Endodermal cell (in vitro differentiated cells): ENCODE results near the gene KDM8. TPM values are rescaled to one million over a fixed set of nuclear protein-coding genes. Genes with fewer than 3 reads are reported as not detected.

Source experiments
- DNase-seq: peaks from one replicate; pipeline ENCODE4 v3.0.0-alpha.2; 2017
- H3K27ac ChIP-seq: 2 replicates; pipeline ENCODE4 v1.5.1; 2013; ENCODE audit warnings: mild to moderate bottlenecking, low read depth, low read length, moderate library complexity
- H3K27me3 ChIP-seq: 2 replicates; pipeline ENCODE4 v1.6.1; 2013; ENCODE audit warnings: mild to moderate bottlenecking, low read length, moderate library complexity; ENCODE audit not compliant: insufficient read depth, control insufficient read depth, poor library complexity, severe bottlenecking
- H3K36me3 ChIP-seq: 2 replicates; pipeline ENCODE4 v1.7.0; 2013; ENCODE audit warnings: mild to moderate bottlenecking, low read length, moderate library complexity; ENCODE audit not compliant: control insufficient read depth, insufficient read depth
- H3K4me1 ChIP-seq: one replicate; pipeline ENCODE4 v1.7.0; 2013; ENCODE audit warnings: low read length; ENCODE audit not compliant: control insufficient read depth, insufficient read depth
- H3K4me3 ChIP-seq: 2 replicates; pipeline ENCODE4 v1.5.1; 2013; ENCODE audit warnings: mild to moderate bottlenecking, low read length, moderate library complexity
- H3K9ac ChIP-seq: 2 replicates; pipeline ENCODE4 v1.6.1; 2013; ENCODE audit warnings: mild to moderate bottlenecking, low read length, moderate library complexity; ENCODE audit not compliant: poor library complexity, severe bottlenecking; ENCODE audit errors: extremely low read depth
- H3K9me3 ChIP-seq: 2 replicates; pipeline ENCODE4 v1.6.1; 2013; ENCODE audit warnings: mild to moderate bottlenecking, low read length, moderate library complexity; ENCODE audit not compliant: control insufficient read depth
- H3K27ac Mint-ChIP-seq: 2 replicates; pipeline ENCODE4 v1.8.0; 2020; ENCODE audit warnings: mixed read lengths
- H3K27me3 Mint-ChIP-seq: 2 replicates; pipeline ENCODE4 v1.8.0; 2021; ENCODE audit warnings: mild to moderate bottlenecking, mixed read lengths; ENCODE audit not compliant: insufficient read depth
- H3K36me3 Mint-ChIP-seq: 2 replicates; pipeline ENCODE4 v1.8.0; 2020; ENCODE audit warnings: low read depth, mixed read lengths
- H3K4me1 Mint-ChIP-seq: 2 replicates; pipeline ENCODE4 v1.8.0; 2020; ENCODE audit warnings: mixed read lengths
- H3K4me3 Mint-ChIP-seq: 2 replicates; pipeline ENCODE4 v1.8.0; 2020; ENCODE audit warnings: mild to moderate bottlenecking, moderate library complexity, mixed read lengths
- H3K9me3 Mint-ChIP-seq: 2 replicates; pipeline ENCODE4 v1.8.0; 2020; ENCODE audit warnings: mild to moderate bottlenecking, mixed read lengths
- WGBS, 2 experiments: methylation state at CpG; one replicate each; pipeline versions ENCODE4 v1.1.5 to v1.1.7; 2013; ENCODE audit warnings: missing lambda C conversion rate in 2 of 2, mixed read lengths in 1 of 2; ENCODE audit not compliant: insufficient coverage in 1 of 2, insufficient read length in 1 of 2; 5-methylcytosine and 5-hydroxymethylcytosine counted together
- total RNA-seq, 2 donors: library from RNA; stranded (reverse); fragmentation: NEBNext Ultra II Directional in 1 of 2; extraction: Animal tissue kit (Norgen Biotek cat#: 25700) in 1 of 2; gene quantifications; 2 replicates in 1 of 2; 3 replicates in 1 of 2; pipeline ENCODE4 v1.2.1, GENCODE V29; 2021
- TF ChIP-seq, protein P1 (sequence below): fragments of 200-600 bp; sonication (generic); conservative IDR thresholded peaks from 2 replicates; pipeline ENCODE4 v1.5.0; 2021; ENCODE audit warnings: antibody characterized with exemption, mild to moderate bottlenecking

Gene KDM8
- total RNA-seq, 2 donors from 2014 or later = 11.0 to 12.1 TPM

DNA sequence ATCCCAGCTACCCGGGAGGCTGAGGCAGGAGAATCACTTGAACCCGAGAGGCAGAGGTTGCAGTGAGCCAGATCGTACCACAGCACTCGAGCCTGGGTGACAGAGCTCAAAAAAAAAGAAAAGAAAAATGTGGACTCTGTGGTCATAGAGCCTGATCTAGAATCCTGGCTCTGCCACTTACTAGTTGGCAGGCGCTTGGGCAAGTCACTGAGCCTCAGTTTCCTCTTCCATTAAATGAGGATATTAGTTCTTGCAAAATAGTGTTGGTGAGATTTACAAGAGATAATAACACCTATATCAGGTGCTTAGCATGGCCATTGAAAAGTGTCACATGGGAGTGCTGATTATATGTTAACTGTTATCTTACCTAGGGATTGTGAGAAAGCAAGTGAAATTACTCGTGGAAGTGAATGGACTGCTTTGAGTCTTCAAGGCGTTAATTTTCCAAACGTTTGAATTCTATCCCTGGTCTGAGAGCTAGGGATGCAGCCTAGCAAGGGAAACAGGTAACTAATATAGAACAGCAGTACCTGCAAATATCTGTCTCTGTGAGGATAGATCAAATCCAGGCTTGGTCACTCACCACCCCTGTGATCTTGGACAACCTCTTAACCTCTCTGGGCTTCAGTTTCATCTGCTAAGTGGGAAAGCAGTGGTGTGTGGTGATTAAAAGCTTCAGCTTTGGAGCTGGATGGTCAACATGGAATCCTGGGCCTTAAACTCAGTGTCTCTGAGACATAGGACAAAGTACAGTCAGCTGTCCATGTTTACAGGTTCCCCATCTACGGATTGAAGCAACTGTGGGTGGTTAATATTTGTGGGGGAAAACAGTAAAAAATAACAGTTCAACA lies 66.2 kb downstream of the KDM8 start:
- no peaks in the 10 kb centered on the region for H3K9me3 Mint-ChIP-seq
- Histone ChIP-seq H3K4me3 (no peak overlapping the region), H3K9ac (no peak overlapping the region)

DNA sequence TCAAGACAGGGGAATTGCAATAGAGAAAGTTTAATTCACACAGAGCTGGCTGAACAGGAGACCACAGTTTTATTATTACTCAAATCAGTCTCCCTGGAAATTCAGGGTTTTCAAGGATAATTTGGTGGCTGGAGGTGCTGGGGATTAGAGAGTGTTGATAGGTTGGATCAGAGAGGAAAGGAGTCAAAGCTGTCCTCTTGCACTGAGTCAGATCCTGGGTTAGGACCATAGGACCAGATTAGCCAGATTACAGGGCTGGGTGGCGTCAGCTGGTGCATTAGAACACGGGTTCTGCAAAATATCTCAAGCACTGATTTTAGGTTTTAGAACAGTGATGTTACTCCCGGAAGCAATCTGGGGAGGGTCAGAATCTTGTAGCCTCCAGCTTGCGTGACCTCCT lies 67.0 kb downstream of the KDM8 start:
- no peak overlapping the region for H3K4me3 Mint-ChIP-seq
- H3K27me3 Mint-ChIP-seq = peaks cover 2% of the 10 kb centered on the region

More for the DNA sequence above, 66.2 kb downstream of the KDM8 start:
- H3K27ac Mint-ChIP-seq = no peak overlapping the region
- H3K4me3 Mint-ChIP-seq = peak overlapping the region; percentile 65
- Histone ChIP-seq H3K9me3 (no peaks in the 10 kb centered on the region), H3K27me3 (peaks cover 8% of the 10 kb centered on the region), H3K36me3 (no peaks in the 10 kb centered on the region), H3K4me1 (no peaks in the 10 kb centered on the region), H3K27ac (no peak overlapping the region)
- peaks cover 5% of the 10 kb centered on the region for H3K27me3 Mint-ChIP-seq
- TF ChIP-seq, protein P1, sequence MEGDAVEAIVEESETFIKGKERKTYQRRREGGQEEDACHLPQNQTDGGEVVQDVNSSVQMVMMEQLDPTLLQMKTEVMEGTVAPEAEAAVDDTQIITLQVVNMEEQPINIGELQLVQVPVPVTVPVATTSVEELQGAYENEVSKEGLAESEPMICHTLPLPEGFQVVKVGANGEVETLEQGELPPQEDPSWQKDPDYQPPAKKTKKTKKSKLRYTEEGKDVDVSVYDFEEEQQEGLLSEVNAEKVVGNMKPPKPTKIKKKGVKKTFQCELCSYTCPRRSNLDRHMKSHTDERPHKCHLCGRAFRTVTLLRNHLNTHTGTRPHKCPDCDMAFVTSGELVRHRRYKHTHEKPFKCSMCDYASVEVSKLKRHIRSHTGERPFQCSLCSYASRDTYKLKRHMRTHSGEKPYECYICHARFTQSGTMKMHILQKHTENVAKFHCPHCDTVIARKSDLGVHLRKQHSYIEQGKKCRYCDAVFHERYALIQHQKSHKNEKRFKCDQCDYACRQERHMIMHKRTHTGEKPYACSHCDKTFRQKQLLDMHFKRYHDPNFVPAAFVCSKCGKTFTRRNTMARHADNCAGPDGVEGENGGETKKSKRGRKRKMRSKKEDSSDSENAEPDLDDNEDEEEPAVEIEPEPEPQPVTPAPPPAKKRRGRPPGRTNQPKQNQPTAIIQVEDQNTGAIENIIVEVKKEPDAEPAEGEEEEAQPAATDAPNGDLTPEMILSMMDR = no peak
- peaks cover 1% of the 10 kb centered on the region for H3K36me3 Mint-ChIP-seq
- peaks cover 8% of the 10 kb centered on the region for H3K4me1 Mint-ChIP-seq
- WGBS, 2 experiments = 84 to 93% methylated on average over 8 to 9 of the region's 9 CpGs
- peak; percentile 35 for DNase-seq

More for the DNA sequence above, 67.0 kb downstream of the KDM8 start:
- Histone ChIP-seq H3K27ac (no peak overlapping the region), H3K27me3 (peaks cover 8% of the 10 kb centered on the region), H3K36me3 (no peaks in the 10 kb centered on the region), H3K9me3 (no peaks in the 10 kb centered on the region), H3K4me1 (no peaks in the 10 kb centered on the region), H3K4me3 (no peak overlapping the region), H3K9ac (no peak overlapping the region)
- TF ChIP-seq, protein P1 = no peak
- DNase-seq = no peak
- H3K27ac Mint-ChIP-seq = no peak overlapping the region
- peaks cover 8% of the 10 kb centered on the region for H3K4me1 Mint-ChIP-seq
- no peaks in the 10 kb centered on the region for H3K9me3 Mint-ChIP-seq
- peaks cover 1% of the 10 kb centered on the region for H3K36me3 Mint-ChIP-seq
- WGBS, 2 experiments = 95 to 100% methylated on average over 3 to 4 of the region's 4 CpGs

Other genes starting within 250 kb of the KDM8 start
- gene C16orf82, start 136.6 kb upstream of the KDM8 start, total RNA-seq = not detected
- 10 to 100 TPM; 22.3 to 22.4 TPM for gene NSMCE1, start 65.2 kb downstream of the KDM8 start, total RNA-seq
- gene IL4R, start 110.4 kb downstream of the KDM8 start, total RNA-seq = 10 to 100 TPM; 30.6 to 31.6 TPM
- gene IL21R, start 198.6 kb downstream of the KDM8 start, total RNA-seq = under 1 TPM in 1 of 2 donors, not detected in 1; 0.18 TPM